ENCODE results near the gene MT1X. TPM values are rescaled to one million over a fixed set of nuclear protein-coding genes. Genes with fewer than 3 reads are reported as not detected.

MT1X gene
- total and polyA plus RNA-seq, 2 of the 13 experiments (the other 11 are each of a cell fraction or from before 2014, with no cell fraction given): 19.7 to 288 TPM

DNA sequence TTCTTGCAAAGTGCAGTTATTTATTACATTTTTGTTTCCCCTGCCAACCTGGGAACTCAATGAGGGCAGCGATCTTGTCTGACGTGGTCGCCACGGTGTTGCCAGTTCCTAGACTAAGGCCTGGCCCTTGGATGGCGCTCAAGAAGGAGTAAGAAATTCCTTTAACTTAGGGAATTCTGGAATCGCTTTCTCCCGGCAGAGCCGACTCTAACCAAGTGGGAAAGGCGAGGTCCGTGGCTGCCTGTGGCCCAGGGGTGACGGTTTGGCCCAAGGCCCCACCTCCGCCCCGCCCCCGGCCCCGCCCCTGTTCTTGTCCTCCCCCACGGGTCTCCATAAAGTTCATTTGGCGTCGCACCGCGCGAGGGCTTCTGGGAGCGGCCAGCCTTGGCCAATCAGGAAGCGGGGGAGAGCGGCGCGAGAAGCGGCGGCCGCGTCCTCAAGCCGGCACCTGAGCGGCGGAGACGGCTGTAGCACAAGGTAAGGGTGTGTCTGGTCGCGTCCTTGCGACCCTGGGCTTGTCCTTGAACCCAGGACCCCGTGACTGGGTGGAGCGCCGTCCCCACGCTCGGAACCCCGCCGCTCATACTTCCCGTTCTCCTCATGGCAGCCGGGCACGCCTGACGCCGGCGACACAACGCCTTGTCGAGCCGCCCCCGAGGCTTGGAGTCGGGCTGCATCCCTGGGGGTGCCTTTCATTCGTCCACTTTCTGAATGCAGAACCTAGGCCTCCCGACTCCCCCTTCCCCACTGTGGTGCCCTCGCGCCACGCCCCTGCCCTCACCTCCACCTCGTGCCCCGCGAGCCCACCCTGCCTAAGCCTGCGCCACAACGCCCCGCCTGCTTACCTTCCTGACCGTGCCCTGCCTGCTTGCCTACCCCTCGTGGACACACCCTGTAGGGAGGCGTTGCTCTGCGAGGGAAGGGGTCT, 47.7 kb downstream of the MT1X start, which contains the start of gene NUP93 (continued):
- TF ChIP-seq ZNF543 (CRISPR knock-in tag; IDR thresholded peaks at IDR 0.05) (0 out of 2 replicates have a peak, but pooled peaks have one; percentile 23), ISX (CRISPR knock-in tag; conservative IDR thresholded peaks at IDR 0.05) (no peak), FLYWCH1 (CRISPR knock-in tag; IDR thresholded peaks at IDR 0.05) (no peak), CAMTA2 (CRISPR knock-in tag; IDR thresholded peaks at IDR 0.05; ENCODE audit: borderline replicate concordance) (no peak), KDM4B (CRISPR knock-in tag; IDR thresholded peaks at IDR 0.05) (peak; percentile 56; the same call in 1 of the 2 replicates), ZSCAN9 (CRISPR knock-in tag; IDR thresholded peaks at IDR 0.05; ENCODE audit: borderline replicate concordance) (0 out of 2 replicates have a peak, but pooled peaks have one; percentile 74), ZNF572 (CRISPR knock-in tag; IDR thresholded peaks at IDR 0.05) (no peak), SETDB1 (CRISPR knock-in tag; IDR thresholded peaks at IDR 0.05; ENCODE audit: borderline replicate concordance) (no peak), RAD51 (IDR thresholded peaks at IDR 0.05; ENCODE audit: borderline replicate concordance) (no peak), ZNF207 (IDR thresholded peaks at IDR 0.05; ENCODE audit: borderline replicate concordance) (no peak), ZNF24 (IDR thresholded peaks at IDR 0.05) (no peak), ZC3H4 (CRISPR knock-in tag; IDR thresholded peaks at IDR 0.05; ENCODE audit: borderline replicate concordance) (0 out of 2 replicates have a peak, but pooled peaks have one; percentile 27), FOXM1 (CRISPR knock-in tag; IDR thresholded peaks at IDR 0.05) (no peak), ZNF326 (CRISPR knock-in tag; IDR thresholded peaks at IDR 0.05; ENCODE audit: borderline replicate concordance) (no peak; the same call in 1 of the 2 replicates), U2AF1 (optimal IDR thresholded peaks at IDR 0.05; ENCODE audit: low read depth, low read length) (no peak)
- TF ChIP-seq, protein P1, sequence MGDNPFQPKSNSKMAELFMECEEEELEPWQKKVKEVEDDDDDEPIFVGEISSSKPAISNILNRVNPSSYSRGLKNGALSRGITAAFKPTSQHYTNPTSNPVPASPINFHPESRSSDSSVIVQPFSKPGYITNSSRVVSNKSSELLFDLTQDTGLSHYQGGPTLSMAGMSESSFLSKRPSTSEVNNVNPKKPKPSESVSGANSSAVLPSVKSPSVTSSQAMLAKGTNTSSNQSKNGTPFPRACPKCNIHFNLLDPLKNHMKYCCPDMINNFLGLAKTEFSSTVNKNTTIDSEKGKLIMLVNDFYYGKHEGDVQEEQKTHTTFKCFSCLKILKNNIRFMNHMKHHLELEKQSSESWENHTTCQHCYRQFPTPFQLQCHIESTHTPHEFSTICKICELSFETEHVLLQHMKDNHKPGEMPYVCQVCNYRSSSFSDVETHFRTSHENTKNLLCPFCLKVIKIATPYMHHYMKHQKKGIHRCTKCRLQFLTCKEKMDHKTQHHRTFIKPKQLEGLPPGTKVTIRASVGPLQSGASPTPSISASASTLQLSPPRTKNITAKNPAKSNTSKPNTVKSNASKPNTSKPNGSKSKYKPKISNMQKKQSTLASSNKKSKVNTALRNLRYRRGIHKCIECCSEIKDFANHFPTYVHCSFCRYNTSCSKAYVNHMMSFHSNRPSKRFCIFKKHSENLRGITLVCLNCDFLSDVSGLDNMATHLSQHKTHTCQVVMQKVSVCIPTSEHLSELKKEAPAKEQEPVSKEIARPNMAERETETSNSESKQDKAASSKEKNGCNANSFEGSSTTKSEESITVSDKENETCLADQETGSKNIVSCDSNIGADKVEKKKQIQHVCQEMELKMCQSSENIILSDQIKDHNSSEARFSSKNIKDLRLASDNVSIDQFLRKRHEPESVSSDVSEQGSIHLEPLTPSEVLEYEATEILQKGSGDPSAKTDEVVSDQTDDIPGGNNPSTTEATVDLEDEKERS (CRISPR knock-in tag; IDR thresholded peaks at IDR 0.05): peak; percentile 80; the same call in 1 of the 2 replicates
- TF ChIP-seq, protein P2, sequence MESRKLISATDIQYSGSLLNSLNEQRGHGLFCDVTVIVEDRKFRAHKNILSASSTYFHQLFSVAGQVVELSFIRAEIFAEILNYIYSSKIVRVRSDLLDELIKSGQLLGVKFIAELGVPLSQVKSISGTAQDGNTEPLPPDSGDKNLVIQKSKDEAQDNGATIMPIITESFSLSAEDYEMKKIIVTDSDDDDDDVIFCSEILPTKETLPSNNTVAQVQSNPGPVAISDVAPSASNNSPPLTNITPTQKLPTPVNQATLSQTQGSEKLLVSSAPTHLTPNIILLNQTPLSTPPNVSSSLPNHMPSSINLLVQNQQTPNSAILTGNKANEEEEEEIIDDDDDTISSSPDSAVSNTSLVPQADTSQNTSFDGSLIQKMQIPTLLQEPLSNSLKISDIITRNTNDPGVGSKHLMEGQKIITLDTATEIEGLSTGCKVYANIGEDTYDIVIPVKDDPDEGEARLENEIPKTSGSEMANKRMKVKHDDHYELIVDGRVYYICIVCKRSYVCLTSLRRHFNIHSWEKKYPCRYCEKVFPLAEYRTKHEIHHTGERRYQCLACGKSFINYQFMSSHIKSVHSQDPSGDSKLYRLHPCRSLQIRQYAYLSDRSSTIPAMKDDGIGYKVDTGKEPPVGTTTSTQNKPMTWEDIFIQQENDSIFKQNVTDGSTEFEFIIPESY (CRISPR knock-in tag; IDR thresholded peaks at IDR 0.05): 0 out of 2 replicates have a peak, but pooled peaks have one; percentile 14
- TF ChIP-seq, protein P3, sequence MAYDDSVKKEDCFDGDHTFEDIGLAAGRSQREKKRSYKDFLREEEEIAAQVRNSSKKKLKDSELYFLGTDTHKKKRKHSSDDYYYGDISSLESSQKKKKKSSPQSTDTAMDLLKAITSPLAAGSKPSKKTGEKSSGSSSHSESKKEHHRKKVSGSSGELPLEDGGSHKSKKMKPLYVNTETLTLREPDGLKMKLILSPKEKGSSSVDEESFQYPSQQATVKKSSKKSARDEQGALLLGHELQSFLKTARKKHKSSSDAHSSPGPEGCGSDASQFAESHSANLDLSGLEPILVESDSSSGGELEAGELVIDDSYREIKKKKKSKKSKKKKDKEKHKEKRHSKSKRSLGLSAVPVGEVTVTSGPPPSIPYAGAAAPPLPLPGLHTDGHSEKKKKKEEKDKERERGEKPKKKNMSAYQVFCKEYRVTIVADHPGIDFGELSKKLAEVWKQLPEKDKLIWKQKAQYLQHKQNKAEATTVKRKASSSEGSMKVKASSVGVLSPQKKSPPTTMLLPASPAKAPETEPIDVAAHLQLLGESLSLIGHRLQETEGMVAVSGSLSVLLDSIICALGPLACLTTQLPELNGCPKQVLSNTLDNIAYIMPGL (CRISPR knock-in tag; IDR thresholded peaks at IDR 0.05; ENCODE audit: borderline replicate concordance in 1 of 2, low read depth in 1 of 2): peak; percentile 62 to 78; a peak in 3 of 4 replicates
- TF ChIP-seq, protein P4, sequence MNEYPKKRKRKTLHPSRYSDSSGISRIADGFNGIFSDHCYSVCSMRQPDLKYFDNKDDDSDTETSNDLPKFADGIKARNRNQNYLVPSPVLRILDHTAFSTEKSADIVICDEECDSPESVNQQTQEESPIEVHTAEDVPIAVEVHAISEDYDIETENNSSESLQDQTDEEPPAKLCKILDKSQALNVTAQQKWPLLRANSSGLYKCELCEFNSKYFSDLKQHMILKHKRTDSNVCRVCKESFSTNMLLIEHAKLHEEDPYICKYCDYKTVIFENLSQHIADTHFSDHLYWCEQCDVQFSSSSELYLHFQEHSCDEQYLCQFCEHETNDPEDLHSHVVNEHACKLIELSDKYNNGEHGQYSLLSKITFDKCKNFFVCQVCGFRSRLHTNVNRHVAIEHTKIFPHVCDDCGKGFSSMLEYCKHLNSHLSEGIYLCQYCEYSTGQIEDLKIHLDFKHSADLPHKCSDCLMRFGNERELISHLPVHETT (CRISPR knock-in tag; conservative IDR thresholded peaks at IDR 0.05): peak; percentile 51; the same call in 1 of the 2 replicates
- TF ChIP-seq, protein P5, sequence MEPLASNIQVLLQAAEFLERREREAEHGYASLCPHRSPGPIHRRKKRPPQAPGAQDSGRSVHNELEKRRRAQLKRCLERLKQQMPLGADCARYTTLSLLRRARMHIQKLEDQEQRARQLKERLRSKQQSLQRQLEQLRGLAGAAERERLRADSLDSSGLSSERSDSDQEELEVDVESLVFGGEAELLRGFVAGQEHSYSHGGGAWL (CRISPR knock-in tag; IDR thresholded peaks at IDR 0.05): peak; percentile 95

Data from HepG2 (cell line).